ENCODE measurements around the gene FBLN7. TPM values are rescaled to one million over a fixed set of nuclear protein-coding genes. Genes with fewer than 3 reads are reported as not detected.

Gene FBLN7
- total RNA-seq, 3 donors from 2014 or later (not counting 1 experiment from before 2014, with no cell fraction given) = 0.25 to 0.48 TPM; not detected in 1

DNA sequence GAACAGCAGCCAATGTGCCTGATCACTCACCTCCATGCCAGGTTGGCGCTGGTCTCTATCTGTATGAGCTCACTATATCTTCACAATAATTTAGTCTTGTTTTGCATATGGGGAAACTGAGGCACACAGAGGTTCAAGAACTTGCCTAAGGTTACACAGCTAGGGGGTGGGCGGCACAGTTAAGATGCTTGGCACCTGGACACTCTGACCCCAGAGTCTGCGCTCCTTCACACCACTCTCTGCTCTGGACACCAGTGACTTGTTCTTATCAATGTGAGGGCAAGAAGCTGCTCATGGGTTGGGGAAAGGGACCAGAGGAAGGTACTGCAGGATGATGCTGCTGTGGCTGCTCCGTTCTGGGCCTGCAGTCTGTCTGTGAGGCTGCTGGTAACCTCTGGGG is 27.1 kb downstream of the FBLN7 start:
- H3K4me1 Mint-ChIP-seq = peaks cover 25 to 40% of the 10 kb centered on the region in 2 donors
- intact Hi-C loops (cut with micrococcal nuclease) = no loop called here

GRCh38 chr2:112166806-112167499 is 28.8 kb downstream of the FBLN7 start:
- peaks cover 25 to 37% of the 10 kb centered on the region in 2 donors for H3K4me1 Mint-ChIP-seq
- no peaks in the 10 kb centered on the region for H3K9me3 Mint-ChIP-seq
- peak in 1 of 2 donors; percentile 49 for DNase-seq
- H3K27ac Mint-ChIP-seq = no peak overlapping the region
- no peaks in the 10 kb centered on the region for H3K27me3 ChIP-seq (ENCODE audit: control insufficient read depth, insufficient read depth, low read length)
- H3K27ac ChIP-seq (ENCODE audit: low read length) = no peak overlapping the region
- intact Hi-C loops (cut with micrococcal nuclease) = no loop called here
- no peak overlapping the region for H3K4me3 ChIP-seq (ENCODE audit: low read length)
- no peak for TF ChIP-seq CTCF (IDR thresholded peaks at IDR 0.05)
- no peak for ATAC-seq
- peaks cover 15% of the 10 kb centered on the region for H3K4me1 ChIP-seq (ENCODE audit: control insufficient read depth, insufficient read depth, low read length)
- H3K36me3 ChIP-seq (ENCODE audit: control insufficient read depth, insufficient read depth, low read length) = no peaks in the 10 kb centered on the region
- no peaks in the 10 kb centered on the region for H3K9me3 ChIP-seq (ENCODE audit: control insufficient read depth, insufficient read depth, low read length)
- 78% methylated on average over 13 of the region's 14 CpGs for WGBS (ENCODE audit: insufficient coverage)
- peaks cover 12 to 15% of the 10 kb centered on the region in 2 donors for H3K27me3 Mint-ChIP-seq (ENCODE audit: low read depth in 2 of 2)
- H3K36me3 Mint-ChIP-seq = no peaks in the 10 kb centered on the region
- no peak overlapping the region for H3K4me3 Mint-ChIP-seq

More for the DNA sequence above, 27.1 kb downstream of the FBLN7 start:
- H3K27me3 ChIP-seq (ENCODE audit: control insufficient read depth, insufficient read depth, low read length) = no peaks in the 10 kb centered on the region
- Mint-ChIP-seq H3K27ac (no peak overlapping the region), H3K27me3 (ENCODE audit: low read depth in 2 of 2) (peaks cover 8 to 10% of the 10 kb centered on the region in 2 donors), H3K9me3 (no peaks in the 10 kb centered on the region), H3K4me3 (no peak overlapping the region), H3K36me3 (no peaks in the 10 kb centered on the region)
- ATAC-seq = no peak
- no peak overlapping the region for H3K4me3 ChIP-seq (ENCODE audit: low read length)
- DNase-seq = no peak
- H3K9me3 ChIP-seq (ENCODE audit: control insufficient read depth, insufficient read depth, low read length) = no peaks in the 10 kb centered on the region
- H3K36me3 ChIP-seq (ENCODE audit: control insufficient read depth, insufficient read depth, low read length) = no peaks in the 10 kb centered on the region
- 96% methylated on average over 4 of the region's 4 CpGs for WGBS (ENCODE audit: insufficient coverage)
- peaks cover 15% of the 10 kb centered on the region for H3K4me1 ChIP-seq (ENCODE audit: control insufficient read depth, insufficient read depth, low read length)
- TF ChIP-seq CTCF (IDR thresholded peaks at IDR 0.05) = no peak
- no peak overlapping the region for H3K27ac ChIP-seq (ENCODE audit: low read length)

DNA sequence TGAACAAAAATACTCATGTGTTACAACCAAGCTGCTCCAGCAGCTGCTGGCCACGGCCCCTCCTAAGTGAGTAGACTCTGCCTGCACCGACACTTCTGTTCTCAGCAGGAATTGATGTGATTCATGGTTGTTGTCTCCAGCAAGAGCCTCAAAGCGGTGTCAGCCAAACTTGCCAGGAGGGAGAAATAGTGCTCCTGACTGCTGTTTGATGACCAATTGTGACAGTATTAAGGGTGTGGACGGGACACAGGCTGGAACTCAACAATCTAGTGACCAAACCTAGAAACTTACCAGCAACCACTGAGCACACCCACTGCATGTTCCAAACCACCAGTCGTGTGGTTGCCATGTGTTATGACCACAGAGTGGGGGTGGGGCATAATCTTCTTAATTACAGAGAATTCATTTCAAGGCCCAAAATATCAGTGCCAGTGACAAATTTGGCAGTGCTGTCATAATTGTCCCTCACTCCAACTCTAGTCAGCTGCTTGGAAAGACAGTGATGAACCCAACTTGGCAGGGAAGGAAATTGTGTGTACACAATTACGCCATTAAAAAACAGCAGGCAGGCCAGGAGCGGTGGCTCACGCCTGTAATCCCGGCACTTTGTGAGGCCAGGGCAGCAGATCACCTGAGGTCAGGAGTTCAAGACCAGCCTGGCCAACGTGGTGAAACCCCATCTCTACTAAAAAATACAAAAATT is 30.4 kb downstream of the FBLN7 start:
- Mint-ChIP-seq H3K36me3 (no peaks in the 10 kb centered on the region), H3K9me3 (no peaks in the 10 kb centered on the region), H3K27me3 (ENCODE audit: low read depth in 2 of 2) (peaks cover 12 to 13% of the 10 kb centered on the region in 2 donors), H3K4me3 (peak overlapping the region; percentile 64), H3K4me1 (peaks cover 25 to 37% of the 10 kb centered on the region in 2 donors), H3K27ac (peak overlapping the region in 1 of 2 donors; percentile 35)
- Histone ChIP-seq H3K27ac (ENCODE audit: low read length) (no peak overlapping the region), H3K36me3 (ENCODE audit: control insufficient read depth, insufficient read depth, low read length) (no peaks in the 10 kb centered on the region), H3K27me3 (ENCODE audit: control insufficient read depth, insufficient read depth, low read length) (no peaks in the 10 kb centered on the region), H3K4me3 (ENCODE audit: low read length) (no peak overlapping the region), H3K4me1 (ENCODE audit: control insufficient read depth, insufficient read depth, low read length) (peaks cover 15% of the 10 kb centered on the region), H3K9me3 (ENCODE audit: control insufficient read depth, insufficient read depth, low read length) (no peaks in the 10 kb centered on the region)
- ATAC-seq = peak; percentile 21 to 65 (median 47)
- DNase-seq = no peak
- 63% methylated on average over 10 of the region's 10 CpGs for WGBS (ENCODE audit: insufficient coverage)
- intact Hi-C loops (cut with micrococcal nuclease) = no loop called here
- TF ChIP-seq CTCF (IDR thresholded peaks at IDR 0.05) = no peak
